ENCODE measurements around the gene HMOX1. TPM values are rescaled to one million over a fixed set of nuclear protein-coding genes. Genes with fewer than 3 reads are reported as not detected.

HMOX1 gene
- total RNA-seq, 8 experiments from 2014 or later = 1.9 to 60.6 (median 14.3) TPM

DNA sequence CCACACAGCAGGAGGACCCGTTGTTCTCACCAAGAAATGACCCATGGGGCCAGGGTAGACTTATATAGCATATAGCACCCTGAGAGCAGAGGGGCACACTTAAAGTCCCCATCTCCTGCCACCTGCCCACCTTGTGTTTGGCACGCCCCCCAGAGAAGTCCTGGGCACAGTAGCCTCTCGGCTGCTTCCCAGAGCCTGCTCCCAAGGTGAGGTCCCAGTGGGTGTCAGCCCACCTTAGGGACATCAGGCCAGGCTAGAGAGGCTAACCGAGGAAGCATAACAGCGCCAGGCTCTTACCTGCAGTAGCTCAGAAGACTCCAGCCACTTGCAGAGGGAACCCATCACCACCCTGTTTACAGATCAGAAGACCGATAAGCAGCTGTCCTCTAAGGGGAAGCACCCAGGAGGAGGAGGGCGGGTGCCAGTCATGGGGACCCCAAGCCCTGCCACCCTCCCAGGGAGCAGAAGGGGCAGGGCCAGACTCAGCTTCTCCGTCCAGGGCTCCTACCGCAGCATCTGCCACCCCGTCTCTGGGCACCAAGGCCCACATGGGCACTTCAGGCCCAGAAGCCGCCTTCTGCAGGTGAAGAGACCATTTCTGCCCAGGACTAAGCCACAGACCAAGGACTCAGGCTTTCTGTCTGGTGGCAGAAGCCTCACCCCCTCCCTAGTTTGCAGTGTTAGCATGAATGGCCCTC is 34.9 kb upstream of the HMOX1 start:
- Histone ChIP-seq H3K4me1 (replicated peaks in 1 of 2) (peaks cover 3 to 14% of the 10 kb centered on the region in 2 donors), H3K27ac (no peak overlapping the region), H3K4me3 (no peak overlapping the region)
- no peak for ATAC-seq (replicated peaks in 6 of 8)
- 92 to 100% (median 94%) methylated on average over 2 to 3 of the region's 11 CpGs; no CpG with 5 or more reads in 5 of the 10 experiments for WGBS, 10 experiments
- in situ Hi-C loops (cut with MboI; ENCODE audit: low pct_unique_long_range_greater_than_20kb in 2 of 9, low sequenced_read_pairs in 9 of 9, unreplicated experiment in 9 of 9) = no loop called here

DNA sequence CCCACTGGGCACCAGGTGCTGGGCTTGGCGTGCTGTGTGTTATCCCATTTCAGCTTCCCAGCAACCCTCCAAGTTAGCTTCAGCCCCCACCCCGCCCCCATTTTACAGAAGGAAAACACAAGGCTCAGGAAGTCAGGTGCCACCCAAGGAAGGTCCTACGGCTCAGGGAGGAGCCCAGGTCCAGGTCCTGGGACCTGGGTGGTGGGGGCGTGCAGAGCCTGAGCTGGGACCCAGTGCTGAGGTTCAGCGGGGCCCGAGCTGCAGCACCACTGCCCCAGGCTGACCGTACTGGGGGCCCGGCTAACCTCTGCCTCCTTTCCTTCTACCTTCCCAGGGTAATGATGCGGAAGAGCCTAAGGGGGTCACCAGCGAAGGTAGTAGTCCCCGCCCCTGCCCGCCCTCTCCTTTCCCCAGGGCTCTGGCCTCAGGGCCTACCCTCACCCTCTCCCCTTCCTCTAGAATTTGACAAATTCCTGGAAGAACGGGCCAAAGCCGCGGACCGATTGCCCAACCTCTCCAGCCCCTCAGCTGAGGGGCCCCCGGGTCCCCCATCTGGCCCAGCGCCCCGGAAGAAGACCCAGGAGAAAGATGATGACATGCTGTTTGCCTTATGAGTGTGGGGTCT is 34.2 kb upstream of the HMOX1 start:
- no CpG with 5 or more reads among the region's 19 CpGs for WGBS, 10 experiments
- no peak overlapping the region for H3K27ac ChIP-seq
- H3K4me3 ChIP-seq = no peak overlapping the region
- ATAC-seq (replicated peaks in 6 of 8) = no peak
- H3K4me1 ChIP-seq (replicated peaks in 1 of 2) = peaks cover 8 to 20% of the 10 kb centered on the region in 2 donors
- in situ Hi-C loops (cut with MboI; ENCODE audit: low pct_unique_long_range_greater_than_20kb in 2 of 9, low sequenced_read_pairs in 9 of 9, unreplicated experiment in 9 of 9) = no loop called here

DNA sequence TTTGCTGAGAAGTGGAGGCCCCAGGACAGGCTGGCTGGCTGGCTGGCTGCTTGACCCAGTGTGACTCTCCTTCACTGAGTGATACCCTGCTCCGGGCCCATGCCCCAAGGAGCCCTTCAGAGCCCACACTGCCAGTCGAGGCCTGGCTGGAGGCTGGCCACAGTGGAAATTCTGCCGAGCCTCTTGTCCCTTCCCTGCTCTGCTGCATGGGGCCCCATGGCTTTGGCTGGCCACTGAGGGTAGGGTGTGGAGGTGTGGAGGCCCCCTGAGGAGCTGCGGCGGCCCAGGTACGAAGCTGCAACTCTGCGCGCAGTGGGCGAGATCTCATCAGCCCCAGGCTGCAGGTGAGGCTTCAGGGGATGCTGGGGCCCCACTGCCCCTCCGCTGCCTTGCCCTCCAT is 33.4 kb upstream of the HMOX1 start:
- H3K27ac ChIP-seq = no peak overlapping the region
- no peak overlapping the region for H3K4me3 ChIP-seq
- no peak for ATAC-seq (replicated peaks in 6 of 8)
- H3K4me1 ChIP-seq (replicated peaks in 1 of 2) = peaks cover 9 to 20% of the 10 kb centered on the region in 2 donors
- 80 to 90% methylated on average over 2 to 3 of the region's 10 CpGs; no CpG with 5 or more reads in 8 of the 10 experiments for WGBS, 10 experiments
- in situ Hi-C loops (cut with MboI; ENCODE audit: low pct_unique_long_range_greater_than_20kb in 2 of 9, low sequenced_read_pairs in 9 of 9, unreplicated experiment in 9 of 9) = no loop called here

DNA sequence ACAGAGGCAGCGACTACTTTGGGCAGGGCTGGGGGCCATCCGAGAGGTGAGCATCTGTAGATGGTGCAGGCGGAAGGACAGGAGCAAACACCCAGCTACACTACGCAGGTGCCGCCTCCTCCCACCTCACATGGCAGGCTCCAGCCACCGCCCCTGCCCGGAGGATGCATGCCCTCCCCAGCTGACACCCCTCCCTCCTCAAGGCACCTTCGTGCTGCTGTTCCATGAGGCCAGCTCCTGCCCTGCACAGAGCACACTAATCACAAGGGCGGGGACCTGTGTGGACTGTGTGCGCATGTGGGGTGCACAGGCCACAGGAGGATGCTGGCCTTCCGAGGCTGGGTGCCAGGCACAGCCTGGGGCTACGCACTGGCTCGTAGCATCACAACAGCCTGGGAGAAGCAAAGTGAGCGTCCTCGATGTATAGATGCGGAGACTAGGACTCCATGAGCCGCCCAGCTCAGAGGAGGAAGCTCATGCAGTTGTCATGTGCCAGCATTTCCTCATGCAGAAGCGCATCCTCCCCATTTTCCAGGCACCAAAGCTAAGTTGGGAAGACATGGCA is 32.8 kb upstream of the HMOX1 start:
- WGBS, 10 experiments = 33 to 100% (median 90%) methylated on average over 2 to 11 of the region's 18 CpGs; no CpG with 5 or more reads in 6 of the 10 experiments
- in situ Hi-C loops (cut with MboI; ENCODE audit: low pct_unique_long_range_greater_than_20kb in 2 of 9, low sequenced_read_pairs in 9 of 9, unreplicated experiment in 9 of 9) = no loop called here
- H3K4me1 ChIP-seq (replicated peaks in 1 of 2) = peaks cover 9 to 20% of the 10 kb centered on the region in 2 donors
- no peak overlapping the region for H3K27ac ChIP-seq
- ATAC-seq (replicated peaks in 6 of 8) = peak in 3 of 8 experiments; percentile 2 to 22 (median 10)
- H3K4me3 ChIP-seq = no peak overlapping the region

DNA sequence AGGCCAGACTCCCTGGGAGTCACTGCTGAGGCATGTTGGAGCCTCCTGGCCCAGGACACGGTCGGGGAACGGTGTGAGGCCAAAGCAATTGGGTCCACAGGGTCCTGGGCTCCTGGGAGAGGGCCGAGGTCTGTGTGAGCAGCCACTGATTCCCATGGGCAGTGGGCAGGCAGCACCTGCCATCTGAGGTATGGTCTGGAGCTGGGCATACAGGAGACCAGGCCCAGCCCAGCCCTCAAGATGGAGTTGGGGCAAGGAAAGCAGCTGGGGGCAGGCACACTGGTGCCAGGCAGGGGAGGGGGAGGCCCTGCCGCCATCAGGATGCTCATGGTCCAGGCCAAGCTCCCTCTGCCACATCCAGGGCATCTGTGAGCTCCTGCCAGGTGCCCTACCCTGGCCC is 32.2 kb upstream of the HMOX1 start:
- Histone ChIP-seq H3K4me3 (no peak overlapping the region), H3K27ac (no peak overlapping the region), H3K4me1 (replicated peaks in 1 of 2) (peaks cover 9 to 20% of the 10 kb centered on the region in 2 donors)
- in situ Hi-C loops (cut with MboI; ENCODE audit: low pct_unique_long_range_greater_than_20kb in 2 of 9, low sequenced_read_pairs in 9 of 9, unreplicated experiment in 9 of 9) = no loop called here
- ATAC-seq (replicated peaks in 6 of 8) = no peak
- no CpG with 5 or more reads among the region's 5 CpGs for WGBS, 10 experiments

DNA sequence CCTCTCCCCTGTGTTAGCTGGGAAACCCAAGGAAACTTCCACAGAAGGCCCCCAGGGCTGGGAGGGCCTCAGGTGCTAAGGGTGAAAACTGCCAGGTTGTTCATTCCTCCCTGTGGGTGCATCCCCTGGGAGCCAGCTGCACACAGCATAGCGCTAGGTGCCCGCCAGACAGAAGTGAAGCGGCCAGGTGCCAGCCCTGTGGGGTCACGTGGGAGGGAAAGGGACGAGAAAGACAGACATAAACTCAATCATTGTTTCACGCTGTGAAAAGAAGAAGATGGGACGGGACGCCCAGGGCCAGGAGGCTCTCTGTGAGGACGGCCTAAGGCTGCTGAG is 31.6 kb upstream of the HMOX1 start:
- no peak for ATAC-seq (replicated peaks in 6 of 8)
- no peak overlapping the region for H3K27ac ChIP-seq
- 12 to 86% (median 70%) methylated on average over 2 to 3 of the region's 9 CpGs; no CpG with 5 or more reads in 7 of the 10 experiments for WGBS, 10 experiments
- H3K4me3 ChIP-seq = no peak overlapping the region
- peaks cover 9 to 20% of the 10 kb centered on the region in 2 donors for H3K4me1 ChIP-seq (replicated peaks in 1 of 2)
- in situ Hi-C loops (cut with MboI; ENCODE audit: low pct_unique_long_range_greater_than_20kb in 2 of 9, low sequenced_read_pairs in 9 of 9, unreplicated experiment in 9 of 9) = no loop called here

DNA sequence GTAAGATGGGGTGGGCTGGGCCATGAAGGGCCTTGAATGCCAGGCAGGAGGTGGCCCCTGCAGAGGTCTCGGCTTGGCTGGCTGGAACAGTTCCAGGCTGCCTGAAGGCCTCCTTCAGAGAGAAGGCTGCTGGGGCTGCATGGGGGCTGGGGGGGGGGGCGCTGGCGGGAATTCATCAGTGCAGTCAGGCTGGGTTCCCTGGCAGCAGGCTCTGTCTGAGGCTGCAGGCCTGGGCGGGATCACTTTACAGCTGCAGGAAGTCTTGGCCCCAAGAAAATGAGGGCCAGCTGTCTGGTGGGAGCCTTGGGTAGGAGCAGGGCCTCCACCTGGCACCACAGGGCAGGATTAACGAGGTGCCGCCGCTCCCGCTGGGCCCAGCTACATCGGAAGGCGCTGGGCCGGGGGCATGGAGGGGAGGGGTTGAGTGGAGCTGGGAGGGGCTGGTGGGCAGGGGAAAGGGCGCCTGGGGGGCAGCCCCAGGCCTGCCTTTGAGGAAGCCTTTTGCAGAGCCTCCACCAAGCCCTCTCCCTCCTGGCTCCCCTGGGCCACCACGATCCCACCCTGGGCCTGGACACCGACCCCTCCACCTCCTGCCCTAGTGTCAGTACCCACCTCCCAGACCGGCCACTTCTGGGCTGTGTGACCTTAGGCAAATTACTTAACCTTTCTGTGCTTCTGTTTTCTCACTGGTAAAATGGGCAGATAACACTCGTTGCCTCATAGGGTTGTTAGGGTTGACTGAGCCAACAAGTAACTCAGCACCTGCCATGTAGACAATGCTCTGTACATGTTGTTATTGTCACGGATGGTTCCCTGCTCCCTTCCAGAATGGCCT is 31.0 kb upstream of the HMOX1 start:
- no peak overlapping the region for H3K4me3 ChIP-seq
- H3K4me1 ChIP-seq (replicated peaks in 1 of 2) = peaks cover 9 to 20% of the 10 kb centered on the region in 2 donors
- WGBS, 10 experiments = 40 to 67% (median 58%) methylated on average over 1 to 4 of the region's 17 CpGs; no CpG with 5 or more reads in 6 of the 10 experiments
- in situ Hi-C loops (cut with MboI; ENCODE audit: low pct_unique_long_range_greater_than_20kb in 2 of 9, low sequenced_read_pairs in 9 of 9, unreplicated experiment in 9 of 9) = loop anchor here in 2 of 9 experiments (10.0 to 25.0 kb wide), 2 partner anchors 235 to 762 kb away; no protein-coding TSS in a partner anchor
- H3K27ac ChIP-seq = peak overlapping the region in 1 of 2 donors; percentile 56
- ATAC-seq (replicated peaks in 6 of 8) = peak; percentile 2 to 33 (median 12)

DNA sequence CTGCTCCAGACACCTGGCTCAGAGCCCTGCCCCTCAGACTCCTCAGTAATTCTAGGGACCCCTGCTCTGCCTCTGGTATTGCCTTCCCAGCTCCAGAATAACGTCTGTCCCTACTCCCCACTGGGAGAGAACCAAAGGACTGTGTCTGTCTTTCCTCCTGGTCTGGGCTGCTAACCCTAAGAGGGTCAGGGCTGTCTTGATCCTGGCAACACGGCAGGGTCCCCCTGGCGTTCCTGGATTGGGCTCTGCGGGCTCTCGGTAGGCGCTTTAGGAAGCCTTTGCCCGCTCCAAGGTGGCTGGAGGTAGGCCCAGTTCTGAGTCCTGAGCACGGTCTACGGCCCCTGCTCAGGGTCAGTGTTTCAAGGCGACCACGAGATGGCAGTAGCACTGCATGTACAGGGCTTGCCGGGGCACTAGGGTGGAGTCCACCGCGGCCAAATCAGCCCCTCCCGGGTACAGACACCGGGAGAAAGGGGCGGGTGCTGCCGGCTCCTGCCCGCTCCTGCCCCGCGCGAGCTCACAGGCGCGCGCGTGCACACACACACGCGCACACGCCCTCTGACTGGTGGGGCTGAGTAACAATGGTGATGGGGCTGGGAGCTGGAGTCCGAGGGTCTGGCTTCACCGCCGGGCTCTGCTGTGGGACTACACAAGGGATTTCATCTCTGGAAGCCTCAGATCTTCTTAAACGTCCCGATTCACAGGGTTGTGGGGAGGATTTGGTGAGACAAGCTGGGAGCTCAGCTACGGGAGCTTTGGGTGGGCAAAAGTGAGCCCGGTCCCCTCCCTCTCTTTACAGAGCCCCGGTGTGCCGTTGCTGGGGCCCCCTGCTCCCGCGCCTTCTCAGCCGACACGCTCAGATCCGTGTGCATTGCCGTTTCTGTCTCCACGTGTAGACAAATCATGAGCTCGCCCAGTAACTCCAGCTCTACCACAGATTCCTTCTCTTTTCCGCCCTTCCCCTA is 30.1 kb upstream of the HMOX1 start:
- H3K4me3 ChIP-seq = peak overlapping the region; percentile 23 to 47 (median 31)
- 0 to 10% (median 2%) methylated on average over 1 to 17 of the region's 47 CpGs; no CpG with 5 or more reads in 3 of the 10 experiments for WGBS, 10 experiments
- ATAC-seq (replicated peaks in 6 of 8) = peak; percentile 83 to 94 (median 92)
- peaks cover 9 to 20% of the 10 kb centered on the region in 2 donors for H3K4me1 ChIP-seq (replicated peaks in 1 of 2)
- in situ Hi-C loops (cut with MboI; ENCODE audit: low pct_unique_long_range_greater_than_20kb in 2 of 9, low sequenced_read_pairs in 9 of 9, unreplicated experiment in 9 of 9) = loop anchor here in 2 of 9 experiments (10.0 to 25.0 kb wide), 2 partner anchors 234 to 761 kb away; no protein-coding TSS in a partner anchor
- peak overlapping the region; percentile 1 to 56 for H3K27ac ChIP-seq

DNA sequence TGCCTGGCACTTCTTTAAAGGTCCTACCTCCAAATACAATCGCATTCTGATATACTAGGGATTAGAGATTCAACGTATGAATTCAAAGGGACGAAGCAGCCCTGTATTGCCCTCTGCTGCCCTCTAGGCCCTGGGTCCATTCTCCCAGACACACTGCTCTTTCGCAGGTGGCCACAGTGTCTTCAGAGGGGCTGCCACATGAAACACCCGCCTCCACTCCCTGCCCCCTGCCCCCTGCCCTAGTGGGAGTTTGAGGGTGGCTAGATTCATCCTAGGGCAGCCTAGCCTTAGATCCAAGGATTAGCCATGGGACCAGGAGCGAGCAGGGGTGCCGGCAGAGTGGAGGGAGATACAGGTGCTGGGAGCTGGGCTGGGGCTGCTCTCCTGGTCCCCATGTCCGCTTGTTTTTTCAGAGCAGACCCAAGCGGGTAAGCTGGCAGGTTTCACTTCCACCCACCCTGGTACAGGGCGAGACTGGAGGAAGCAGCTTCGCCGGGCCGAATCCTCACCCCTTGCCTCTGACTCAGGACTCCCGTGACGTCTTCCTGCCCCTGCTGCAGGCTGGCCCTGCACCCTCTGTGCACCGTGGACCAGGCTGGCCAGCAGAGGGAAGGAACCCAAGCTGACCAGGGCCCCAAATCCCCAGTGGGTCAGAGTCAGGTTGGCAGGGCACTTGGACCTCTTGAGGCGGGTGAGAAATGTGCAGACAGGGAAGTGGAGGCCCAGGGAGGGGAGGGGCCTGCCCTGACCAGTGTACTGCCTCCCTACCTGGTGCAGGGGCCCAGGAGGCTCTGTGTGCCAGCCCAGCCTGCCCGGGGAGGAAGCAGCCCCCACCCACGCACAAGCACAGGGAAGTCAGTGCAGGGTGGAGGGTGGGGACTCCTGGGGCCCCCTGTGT is 28.4 kb upstream of the HMOX1 start:
- 50 to 92% (median 81%) methylated on average over 2 to 10 of the region's 19 CpGs; no CpG with 5 or more reads in 6 of the 10 experiments for WGBS, 10 experiments
- no peak overlapping the region for H3K4me3 ChIP-seq
- H3K4me1 ChIP-seq (replicated peaks in 1 of 2) = peaks cover 9 to 20% of the 10 kb centered on the region in 2 donors
- no peak for ATAC-seq (replicated peaks in 6 of 8)
- H3K27ac ChIP-seq = no peak overlapping the region
- in situ Hi-C loops (cut with MboI; ENCODE audit: low pct_unique_long_range_greater_than_20kb in 2 of 9, low sequenced_read_pairs in 9 of 9, unreplicated experiment in 9 of 9) = loop anchor here in 2 of 9 experiments (10.0 to 25.0 kb wide), 2 partner anchors 232 to 760 kb away; no protein-coding TSS in a partner anchor

DNA sequence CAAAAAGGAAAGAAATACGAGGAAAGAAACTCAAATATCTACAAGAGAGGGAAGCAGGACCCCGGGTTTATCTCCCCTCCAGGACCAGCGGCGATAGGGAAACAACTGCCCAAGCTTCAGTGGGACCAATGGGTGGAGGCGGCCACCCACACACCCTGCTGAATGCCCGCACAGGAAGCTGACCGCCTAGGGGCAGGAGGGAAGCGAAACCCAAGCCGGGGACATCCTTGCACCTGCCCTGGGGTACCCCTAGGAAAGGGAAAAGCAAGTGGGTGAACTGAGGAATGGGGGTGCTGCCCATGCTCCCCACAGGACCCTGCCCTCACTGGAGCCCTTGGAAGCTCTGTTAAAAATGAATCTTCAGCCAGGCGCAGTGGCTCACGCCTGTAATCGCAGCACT is 27.6 kb upstream of the HMOX1 start:
- Histone ChIP-seq H3K4me1 (replicated peaks in 1 of 2) (peaks cover 9 to 20% of the 10 kb centered on the region in 2 donors), H3K27ac (no peak overlapping the region), H3K4me3 (no peak overlapping the region)
- no peak for ATAC-seq (replicated peaks in 6 of 8)
- in situ Hi-C loops (cut with MboI; ENCODE audit: low pct_unique_long_range_greater_than_20kb in 2 of 9, low sequenced_read_pairs in 9 of 9, unreplicated experiment in 9 of 9) = loop anchor here in 2 of 9 experiments (10.0 to 25.0 kb wide), 2 partner anchors 231 to 759 kb away; no protein-coding TSS in a partner anchor
- 40 to 89% (median 64%) methylated on average over 1 to 12 of the region's 12 CpGs; no CpG with 5 or more reads in 3 of the 10 experiments for WGBS, 10 experiments

DNA sequence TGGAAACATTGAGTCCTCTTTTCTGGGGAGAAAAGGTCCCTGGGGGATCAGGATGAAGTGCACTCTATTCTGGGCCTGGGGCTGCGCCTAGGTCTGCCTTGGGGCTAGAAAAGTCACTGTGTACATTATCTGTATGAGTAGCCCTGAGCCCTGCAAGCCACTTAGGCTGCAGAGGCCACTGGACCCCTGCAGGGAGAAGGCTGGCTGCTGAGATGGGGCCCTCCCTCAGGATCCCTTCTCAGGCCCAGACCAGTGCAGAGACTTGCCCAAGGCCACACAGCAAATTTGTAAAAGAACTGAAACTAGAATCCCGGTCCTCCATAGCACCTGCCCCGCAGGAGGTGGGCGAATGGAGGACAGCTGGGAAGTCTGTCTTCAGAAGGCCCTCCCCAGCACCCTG is 26.8 kb upstream of the HMOX1 start:
- H3K27ac ChIP-seq = no peak overlapping the region

More for the DNA sequence above, 26.8 kb upstream of the HMOX1 start:
- ATAC-seq (replicated peaks in 6 of 8) = no peak
- in situ Hi-C loops (cut with MboI; ENCODE audit: low pct_unique_long_range_greater_than_20kb in 2 of 9, low sequenced_read_pairs in 9 of 9, unreplicated experiment in 9 of 9) = loop anchor here in 2 of 9 experiments (10.0 to 25.0 kb wide), 2 partner anchors 231 to 758 kb away; no protein-coding TSS in a partner anchor
- 73 to 100% (median 84%) methylated on average over 1 to 3 of the region's 4 CpGs; no CpG with 5 or more reads in 4 of the 10 experiments for WGBS, 10 experiments
- Histone ChIP-seq H3K4me3 (no peak overlapping the region), H3K4me1 (replicated peaks in 1 of 2) (peaks cover 9 to 20% of the 10 kb centered on the region in 2 donors)

Measured in motor neuron (in vitro differentiated cells).